NCI-H226 (cell line): ENCODE measurements around the gene AP2S1.
"Not testable (repeated sequence)": the region's sequence is repeated elsewhere in the genome, so short reads cannot be mapped to it uniquely, and the experiment has no call there.

ENCODE experiments used
- DNase-seq: peaks from one replicate; pipeline ENCODE4 v3.0.0-alpha.2; 2015

Gene AP2S1

DNA sequence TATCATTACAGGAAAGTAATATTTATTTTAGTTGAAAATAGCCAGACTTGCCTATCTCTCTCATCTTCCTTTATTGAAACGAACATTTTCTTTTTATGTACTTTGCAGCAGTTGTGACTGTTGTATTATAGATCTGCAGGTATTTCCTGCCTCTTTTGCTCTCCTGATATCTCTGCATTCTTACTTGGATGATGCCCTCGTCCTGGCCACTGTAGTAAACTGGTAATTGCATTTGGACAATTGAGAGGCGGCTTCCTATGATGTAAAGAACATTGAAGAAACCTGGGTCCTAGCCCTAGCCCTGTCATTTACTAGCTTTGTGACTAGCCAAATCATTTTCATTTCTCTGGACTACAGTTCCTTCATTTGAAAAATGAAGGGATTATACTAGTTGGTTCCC, 16.5 kb upstream of the AP2S1 start:
- no peak for DNase-seq

DNA sequence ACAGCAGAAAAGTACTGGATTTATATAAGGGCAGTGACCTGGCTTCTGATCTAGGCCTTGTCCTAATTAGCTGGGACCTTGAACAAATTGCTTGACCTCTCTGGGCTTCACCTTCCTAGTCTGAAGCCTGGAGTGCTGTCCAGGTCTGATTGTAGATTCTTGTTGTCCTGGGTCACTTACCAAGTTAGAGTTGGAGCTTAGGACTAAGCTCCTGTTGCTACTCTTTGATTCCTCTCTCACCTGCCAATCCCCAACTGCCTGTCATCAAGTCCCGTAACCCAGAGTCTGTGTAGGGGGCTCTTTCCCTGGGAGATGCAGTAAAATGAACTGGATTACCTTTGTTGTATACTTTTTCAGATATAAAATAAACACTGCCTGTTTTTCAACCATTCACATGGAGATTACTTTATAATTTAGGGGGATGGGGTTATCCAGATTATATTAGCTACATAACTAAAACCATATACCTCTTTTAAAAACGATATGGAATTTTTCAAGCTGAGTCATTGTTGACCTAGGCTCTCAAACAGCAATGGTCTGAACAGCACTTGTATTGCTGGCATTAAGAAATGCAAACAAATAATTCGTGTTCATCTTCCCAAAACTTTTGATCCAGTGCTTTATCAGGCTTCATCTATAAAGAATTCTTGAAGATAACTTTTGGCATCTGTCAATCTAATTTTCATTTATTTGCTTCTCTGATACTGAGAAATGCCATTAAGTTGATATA, 15.9 kb upstream of the AP2S1 start:
- no peak for DNase-seq

GRCh38 chr19:46863818-46864629, 13.4 kb upstream of the AP2S1 start:
- peak; percentile 98 for DNase-seq

DNA sequence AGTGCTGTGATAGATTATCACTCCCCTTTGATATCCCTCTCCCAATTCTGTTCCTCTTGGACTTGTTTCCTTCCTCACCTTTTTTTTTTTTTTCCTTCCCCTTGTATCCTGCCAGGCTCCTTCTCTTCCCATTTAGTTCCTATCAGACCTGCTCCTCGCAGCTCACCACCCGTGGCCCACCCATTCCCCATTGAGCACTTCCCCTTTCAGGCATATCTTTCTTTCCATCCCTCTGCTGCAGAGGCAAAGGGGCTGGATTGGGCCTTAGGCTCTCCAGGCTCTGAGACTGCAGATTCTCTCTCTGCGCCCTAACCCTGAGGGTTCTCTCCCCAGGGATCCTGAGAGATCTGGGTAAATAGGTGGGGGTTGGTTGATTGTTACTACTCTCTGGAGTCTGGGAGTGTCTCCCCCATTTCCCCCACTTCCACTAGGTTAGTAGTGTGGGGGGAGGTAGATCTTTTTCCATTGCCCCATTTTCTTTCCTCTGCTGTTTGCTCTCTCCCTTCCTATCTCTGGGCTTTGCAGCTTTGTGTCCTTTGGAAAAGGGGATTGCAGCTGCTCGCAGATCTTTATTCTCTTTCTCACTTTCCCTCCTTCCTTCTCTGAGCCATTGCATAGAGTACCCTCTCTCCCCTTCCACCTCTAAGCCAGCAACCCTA, 12.5 kb upstream of the AP2S1 start:
- no peak for DNase-seq

GRCh38 chr19:46862503-46862834, 11.8 kb upstream of the AP2S1 start:
- no peak for DNase-seq

- DNase-seq = peak; percentile 25
Measured at GRCh38 chr19:46861691-46862502, 11.3 kb upstream of the AP2S1 start.

DNA sequence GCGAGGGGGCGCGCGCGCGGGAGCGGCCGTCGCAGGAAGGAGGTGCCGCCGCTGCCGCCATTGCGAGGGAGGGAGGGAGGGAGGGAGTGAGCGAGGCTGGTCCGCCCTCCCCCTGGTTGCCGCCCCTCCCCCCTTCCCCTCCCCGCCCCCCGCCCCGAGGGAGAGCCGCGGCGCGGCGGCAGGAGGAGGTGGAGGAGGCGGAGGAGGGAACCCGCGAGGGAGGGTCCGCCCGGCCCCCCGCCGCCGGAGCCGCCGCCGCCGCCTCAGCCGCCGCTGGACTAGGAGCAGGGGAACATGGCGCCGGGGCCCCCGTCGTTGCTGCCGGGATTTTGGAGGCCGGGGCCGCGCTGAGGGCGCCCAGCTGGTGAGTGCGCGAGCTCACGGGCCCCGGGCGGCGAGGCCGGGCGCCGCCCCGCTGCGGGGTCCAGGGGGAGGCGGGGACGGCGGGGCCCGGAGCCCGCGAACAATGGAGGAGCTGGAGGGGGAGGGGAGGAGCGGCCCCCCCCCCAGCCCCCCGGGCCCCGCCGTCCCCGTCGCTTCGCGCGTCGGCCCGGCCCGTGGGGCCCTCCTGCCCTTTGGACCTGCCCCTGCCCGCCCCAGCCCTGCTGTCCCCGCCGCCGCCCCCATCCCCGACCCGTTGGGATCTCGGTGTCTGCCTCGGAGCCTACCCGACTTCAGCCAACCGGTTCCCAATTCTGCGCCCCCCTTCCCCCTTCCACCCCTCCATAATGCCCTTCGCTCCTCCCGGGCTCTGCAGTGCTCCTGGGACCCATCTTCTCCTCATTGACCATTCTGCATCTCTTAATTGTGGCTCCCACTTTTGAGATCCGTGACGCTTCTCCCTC, 10.4 kb upstream of the AP2S1 start, which contains the start of gene ARHGAP35:
Gene ARHGAP35 (plus strand): TSS at position 152 of the 845 bp plus-strand sequence. CDS start 57,679 bp downstream, outside the sequence.
- DNase-seq = peak; percentile 82

GRCh38 chr19:46860125-46860845, 9.6 kb upstream of the AP2S1 start:
- DNase-seq = peak; percentile 98

DNA sequence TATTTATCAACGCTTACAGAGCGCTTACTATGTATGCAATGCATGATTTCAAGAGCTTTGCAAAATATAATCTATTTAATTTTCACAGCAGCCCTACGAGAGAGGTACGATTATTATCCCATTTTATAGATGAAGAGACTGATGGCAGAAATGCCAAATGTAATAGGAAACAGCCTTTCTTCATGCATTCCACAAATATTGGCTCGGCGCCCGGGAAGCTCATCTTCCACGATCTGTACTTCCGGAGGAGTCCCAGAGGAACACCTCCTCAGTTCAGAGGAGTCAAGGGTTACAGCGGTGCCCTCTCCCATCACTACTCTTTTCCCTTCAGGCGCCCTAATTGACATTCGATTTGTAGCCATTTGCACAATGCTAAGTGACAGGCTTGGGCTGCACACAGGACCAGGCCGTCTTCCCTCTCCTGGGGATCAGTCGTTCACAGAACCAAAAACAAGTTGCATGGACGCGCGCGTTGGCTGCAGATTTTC, 9.0 kb upstream of the AP2S1 start:
- peak; percentile 81 for DNase-seq

- peak; percentile 95 for DNase-seq
Measured at GRCh38 chr19:46856062-46857022, 5.7 kb upstream of the AP2S1 start.

DNA sequence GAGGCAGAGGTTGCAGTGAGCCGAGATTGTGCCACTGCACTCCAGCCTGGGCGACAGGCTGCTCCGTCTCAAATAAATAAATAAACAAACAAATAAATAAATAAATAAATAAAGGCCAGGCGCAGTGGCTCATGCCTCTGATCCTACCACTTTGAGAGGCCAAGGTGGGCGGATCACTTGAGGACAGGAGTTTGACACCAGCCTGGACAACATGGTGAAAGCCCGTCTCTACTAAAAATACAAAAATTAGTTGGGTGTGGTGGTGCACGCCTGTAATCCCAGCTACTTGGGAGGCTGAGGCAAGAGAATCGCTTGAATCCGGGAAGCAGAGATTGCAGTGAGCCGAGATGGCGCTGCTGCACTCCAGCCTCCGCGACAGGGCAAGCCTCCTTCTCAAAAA, 4.1 kb upstream of the AP2S1 start:
- not testable (repeated sequence) for DNase-seq

DNA sequence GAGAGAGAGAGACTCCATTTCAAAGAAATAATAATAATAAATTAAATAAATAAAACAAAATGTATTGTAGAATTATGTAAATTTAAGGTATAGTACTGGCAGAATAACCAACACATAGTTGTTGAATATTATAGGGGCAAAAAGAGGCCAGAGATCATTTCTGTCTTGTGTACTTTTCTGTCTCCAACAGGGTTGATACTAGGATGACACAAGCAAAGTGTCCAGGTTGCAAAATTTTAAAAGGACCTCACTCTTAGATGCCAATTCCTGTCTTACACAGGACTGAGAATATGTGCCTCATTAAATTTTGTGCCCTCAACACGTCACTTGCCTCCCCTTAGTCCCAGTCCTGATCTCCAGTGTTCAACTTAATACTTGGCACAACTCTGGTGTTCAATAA, 2.2 kb upstream of the AP2S1 start:
- DNase-seq = no peak

DNA sequence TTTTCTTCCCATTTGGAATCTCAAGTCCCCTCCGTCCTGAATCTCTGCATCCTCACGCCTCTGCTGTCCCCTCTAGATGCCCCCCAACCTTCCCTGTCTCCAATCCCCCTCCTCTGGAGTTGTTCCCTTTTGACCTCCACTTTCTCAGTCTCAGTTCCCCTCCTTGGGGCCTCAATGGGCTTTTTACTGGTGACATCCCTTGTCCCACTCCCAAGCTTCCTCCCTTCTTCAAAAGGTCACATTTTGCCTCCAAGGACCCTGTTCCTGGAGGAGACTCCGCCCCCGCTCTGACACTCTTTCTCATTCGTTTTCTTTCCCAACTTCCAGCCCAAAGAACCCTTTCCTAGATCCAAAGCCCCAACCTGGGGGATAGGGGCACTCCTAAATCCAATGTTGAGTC, 1.0 kb downstream of the AP2S1 start:
- DNase-seq = no peak

- no peak for DNase-seq
Measured at GRCh38 chr19:46848389-46848788, 2.3 kb downstream of the AP2S1 start.

DNA sequence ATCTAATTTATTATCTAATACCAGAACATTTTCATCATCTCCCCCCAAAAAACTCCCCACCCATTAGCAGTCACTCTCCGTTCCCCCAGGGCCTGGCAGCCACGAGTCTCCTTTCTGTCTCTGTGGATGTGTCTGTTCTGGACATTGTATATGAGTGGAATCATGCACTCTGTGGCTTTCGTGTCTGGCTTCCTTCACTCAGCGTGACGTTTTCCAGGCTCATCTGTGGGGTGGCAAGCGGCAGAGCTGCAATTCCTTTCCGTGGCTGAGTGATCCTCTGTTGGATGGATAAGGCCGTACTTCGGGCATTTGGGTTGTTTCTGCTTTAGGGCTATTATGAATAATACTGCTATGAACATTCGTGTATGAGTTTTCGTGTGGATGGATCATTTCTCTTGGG, 3.1 kb downstream of the AP2S1 start:
- DNase-seq = no peak

- DNase-seq = no peak
Measured at GRCh38 chr19:46845959-46846459, 4.6 kb downstream of the AP2S1 start.

GRCh38 chr19:46844067-46844489, 6.6 kb downstream of the AP2S1 start:
- peak; percentile 89 for DNase-seq

- DNase-seq = no peak
Measured at GRCh38 chr19:46842791-46843190, 7.9 kb downstream of the AP2S1 start.

DNA sequence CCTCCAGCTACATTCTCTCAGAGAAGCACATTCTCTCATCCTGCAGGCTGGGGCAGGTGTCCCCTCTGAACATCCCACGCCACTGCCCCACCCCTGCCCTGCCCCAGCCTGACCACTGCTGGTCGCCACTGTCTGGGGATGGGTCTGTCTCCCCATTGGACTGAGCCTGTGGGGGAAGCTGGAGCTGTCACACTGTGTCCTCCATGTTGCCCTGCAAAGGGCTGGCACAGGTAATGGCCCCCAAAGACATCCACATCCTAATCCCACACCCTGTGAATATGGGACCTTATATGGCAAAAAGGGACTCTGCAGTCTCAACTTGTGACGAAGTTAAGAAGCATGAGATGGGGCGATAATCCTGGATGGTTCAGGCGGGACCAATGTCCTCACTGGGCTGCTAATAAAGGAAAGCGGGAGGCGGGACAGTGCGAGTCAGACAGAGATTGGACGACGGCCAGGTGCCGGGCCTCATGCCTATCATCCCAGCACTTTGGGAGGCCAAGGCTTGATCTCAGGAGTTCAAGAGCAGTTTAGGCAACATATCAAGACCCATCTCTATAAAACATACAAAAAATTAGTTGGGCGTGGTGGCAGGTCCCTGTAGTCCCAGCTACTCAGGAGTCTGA, 9.1 kb downstream of the AP2S1 start:
- DNase-seq = peak; percentile 42
